Right cardiac atrium (tissue), 5 donors: ENCODE results near the gene ALPK1. TPM values are rescaled to one million over a fixed set of nuclear protein-coding genes. Genes with fewer than 3 reads are reported as not detected.
A peak's percentile ranks its signal among the peaks of the same experiment; 100 is the strongest.

ENCODE experiments used
- ATAC-seq, 2 donors: fragments of 200-7000 bp; cut with Tn5 transposase; one replicate each; pipeline versions ENCODE4 v1.8.0 to v1.9.1; 2020; ENCODE audit warnings: moderate library complexity in 2 of 2, mild to moderate bottlenecking in 1 of 2
- DNase-seq, 3 donors: peaks; one replicate each; pipeline ENCODE4 v3.0.0-alpha.2; 2020
- H3K27ac ChIP-seq: one replicate; pipeline ENCODE4 v1.5.1; 2013; ENCODE audit warnings: mild to moderate bottlenecking, low read length, control low read depth, moderate library complexity
- H3K27me3 ChIP-seq: one replicate; pipeline ENCODE4 v1.6.1; 2013; ENCODE audit not compliant: control insufficient read depth, insufficient read depth
- H3K4me1 ChIP-seq: one replicate; pipeline ENCODE4 v1.6.1; 2013; ENCODE audit warnings: low read length; ENCODE audit not compliant: control insufficient read depth, insufficient read depth
- H3K4me3 ChIP-seq: one replicate; pipeline ENCODE4 v1.5.1; 2013; ENCODE audit warnings: low read length, control low read depth
- H3K9me3 ChIP-seq: one replicate; pipeline ENCODE4 v1.6.1; 2013; ENCODE audit warnings: low read length; ENCODE audit not compliant: control insufficient read depth
- WGBS: extraction: QIAGEN DNeasy Blood & Tissue Kit; methylation state at CpG from one replicate; pipeline ENCODE4 v1.1.7; 2013; 5-methylcytosine and 5-hydroxymethylcytosine counted together
- intact Hi-C, 4 donors: fragments of 100-400 bp; cut with DNase I; formaldehyde crosslinking; loops; one replicate each; pipeline versions ENCODE4 v1.11.0 to v1.14.0; 2022 to 2023
- polyA plus RNA-seq: library from polyadenylated mRNA; stranded (reverse); fragments of 200-250 nt; gene quantifications from one replicate; pipeline ENCODE4 v1.2.3, GENCODE V29; 2013
- total RNA-seq, 4 donors: library from RNA; stranded (reverse); fragmentation: NEBNext Ultra II Directional; extraction: Animal tissue kit (Norgen Biotek cat#: 25700); gene quantifications; one replicate each; pipeline ENCODE4 v1.2.1, GENCODE V29; 2021
- donor health status: healthy with polysubstance abuse.
- donor health status: DM: no; HTN: yes; CAD: no.
- donor health status: DM: no; HTN: no; CAD: no.
- donor health status: DM: no; HTN: yes; CAD: no; lungs with severe emphysema.
- donor health status: DM: yes; HTN: yes; CAD: no.

ALPK1 gene
- total and polyA plus RNA-seq, 5 donors, result 2.6 to 8.9 (median 7.9) TPM

DNA sequence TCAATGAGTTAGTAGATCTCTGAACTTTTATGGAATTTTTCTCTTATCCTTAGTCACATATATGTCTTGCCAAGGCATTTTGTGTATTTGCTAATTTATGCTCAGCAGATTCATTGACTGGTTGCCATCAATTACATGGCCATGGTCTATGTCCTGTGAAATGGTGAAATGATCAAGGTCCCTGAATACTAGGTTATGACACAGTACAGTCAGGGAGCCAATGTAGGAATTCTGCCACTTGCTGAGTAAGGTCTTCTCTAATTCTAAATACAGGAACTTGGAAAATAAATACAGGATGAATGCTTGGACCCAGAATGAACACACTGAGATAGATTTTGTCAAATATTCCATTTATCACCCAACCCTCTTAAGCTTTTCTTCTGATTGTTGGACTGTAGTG is 35.2 kb downstream of the ALPK1 start:
- Histone ChIP-seq H3K27ac (no peak overlapping the region), H3K4me3 (no peak overlapping the region), H3K4me1 (no peaks in the 10 kb centered on the region), H3K27me3 (no peaks in the 10 kb centered on the region), H3K9me3 (no peaks in the 10 kb centered on the region)
- intact Hi-C loops, result loop anchor here in 2 of 4 donors (5.0 to 10.0 kb wide), 3 partner anchors 185 to 270 kb away; partner anchors contain the start of gene NEUROG2 (in 1 of the 2)
- ATAC-seq, result no peak
- DNase-seq, result no peak

DNA sequence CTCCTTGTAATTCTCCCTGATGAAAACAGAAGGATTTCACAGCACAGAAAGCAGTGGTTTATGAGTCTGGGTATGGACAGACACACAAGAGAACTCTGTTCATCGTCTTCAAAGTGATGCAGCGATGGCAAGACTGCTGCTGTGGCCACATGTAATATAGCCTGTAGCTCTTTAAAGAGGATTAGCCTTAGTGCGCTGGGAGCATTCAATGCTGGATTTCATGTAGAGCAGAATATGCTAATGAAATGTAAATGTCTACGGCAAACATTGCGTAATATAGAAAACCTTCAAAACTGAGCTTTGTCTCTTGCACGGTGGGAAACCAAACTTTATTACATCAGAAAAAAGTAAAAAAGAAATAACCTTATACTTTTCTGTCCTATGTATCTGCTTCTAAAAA is 42.9 kb downstream of the ALPK1 start:
- Histone ChIP-seq H3K27me3 (no peaks in the 10 kb centered on the region), H3K9me3 (no peaks in the 10 kb centered on the region), H3K27ac (no peak overlapping the region), H3K4me1 (no peaks in the 10 kb centered on the region), H3K4me3 (no peak overlapping the region)
- no peak for ATAC-seq
- DNase-seq, result no peak
- 86% methylated on average over 6 of the region's 6 CpGs for WGBS
- intact Hi-C loops, result no loop called here

DNA sequence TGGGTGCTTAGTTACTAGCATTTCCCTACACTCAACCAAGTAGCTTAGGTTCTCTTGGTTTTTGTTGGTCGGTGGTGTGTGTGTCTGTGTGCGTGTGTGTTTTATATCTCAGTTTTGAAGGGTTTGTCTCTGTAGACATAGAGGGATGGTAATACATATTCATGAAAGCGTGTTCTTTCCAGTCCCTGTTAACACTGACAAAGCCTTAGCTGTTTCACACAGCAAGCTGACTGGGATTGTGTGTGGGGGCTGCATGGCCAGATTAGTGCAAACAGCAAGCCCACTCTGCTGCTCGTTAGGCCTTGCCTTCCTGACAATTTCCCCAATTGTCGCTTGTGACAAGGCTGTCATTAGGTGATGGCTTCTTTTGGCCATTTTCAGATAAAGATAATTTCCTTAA is 43.9 kb downstream of the ALPK1 start:
- intact Hi-C loops, result no loop called here
- WGBS, result 85% methylated on average over 5 of the region's 5 CpGs
- H3K27ac ChIP-seq, result no peak overlapping the region
- DNase-seq (no peak), ATAC-seq (no peak)
- no peaks in the 10 kb centered on the region for H3K9me3 ChIP-seq
- no peak overlapping the region for H3K4me3 ChIP-seq
- H3K27me3 ChIP-seq, result no peaks in the 10 kb centered on the region
- no peaks in the 10 kb centered on the region for H3K4me1 ChIP-seq

DNA sequence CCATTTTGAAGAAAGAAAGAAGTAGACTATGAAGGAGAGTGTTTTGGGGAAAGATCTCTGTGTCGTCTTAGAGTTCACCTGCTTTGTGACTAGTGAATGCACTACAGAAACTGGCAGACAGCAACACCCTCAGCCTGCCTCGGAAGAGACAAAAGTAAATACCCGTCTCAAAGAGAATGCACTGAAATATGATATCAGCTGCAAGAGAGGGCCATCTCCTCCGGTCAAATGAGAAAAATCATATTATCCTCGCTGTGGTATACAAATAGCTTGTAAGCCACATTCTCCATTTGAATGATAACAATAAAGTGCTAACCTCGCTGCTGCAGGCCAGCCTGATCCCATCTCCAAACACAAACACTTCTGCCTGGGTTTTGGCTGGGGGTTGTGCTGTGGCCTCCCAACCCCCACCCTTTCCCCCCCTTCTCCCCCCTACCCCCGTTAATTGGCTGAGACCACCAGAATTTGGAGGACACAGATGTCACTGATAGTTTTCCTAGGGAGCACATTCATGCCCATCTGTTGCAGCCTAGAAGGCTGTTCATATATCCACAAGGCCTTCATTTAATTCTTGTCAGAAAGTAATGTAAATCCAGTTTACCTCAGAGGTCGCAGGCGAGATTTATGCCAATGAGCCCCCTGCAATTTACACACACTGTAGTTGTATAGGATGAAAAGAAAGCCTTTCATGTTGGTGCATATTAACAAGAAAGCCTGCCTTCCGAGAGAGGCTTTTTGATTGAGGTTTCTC is 46.3 kb downstream of the ALPK1 start:
- ATAC-seq (no peak), DNase-seq (no peak)
- H3K27me3 ChIP-seq, result no peaks in the 10 kb centered on the region
- no peaks in the 10 kb centered on the region for H3K9me3 ChIP-seq
- H3K4me3 ChIP-seq, result no peak overlapping the region
- H3K4me1 ChIP-seq, result no peaks in the 10 kb centered on the region
- intact Hi-C loops, result no loop called here
- 66% methylated on average over 10 of the region's 10 CpGs for WGBS
- no peak overlapping the region for H3K27ac ChIP-seq

DNA sequence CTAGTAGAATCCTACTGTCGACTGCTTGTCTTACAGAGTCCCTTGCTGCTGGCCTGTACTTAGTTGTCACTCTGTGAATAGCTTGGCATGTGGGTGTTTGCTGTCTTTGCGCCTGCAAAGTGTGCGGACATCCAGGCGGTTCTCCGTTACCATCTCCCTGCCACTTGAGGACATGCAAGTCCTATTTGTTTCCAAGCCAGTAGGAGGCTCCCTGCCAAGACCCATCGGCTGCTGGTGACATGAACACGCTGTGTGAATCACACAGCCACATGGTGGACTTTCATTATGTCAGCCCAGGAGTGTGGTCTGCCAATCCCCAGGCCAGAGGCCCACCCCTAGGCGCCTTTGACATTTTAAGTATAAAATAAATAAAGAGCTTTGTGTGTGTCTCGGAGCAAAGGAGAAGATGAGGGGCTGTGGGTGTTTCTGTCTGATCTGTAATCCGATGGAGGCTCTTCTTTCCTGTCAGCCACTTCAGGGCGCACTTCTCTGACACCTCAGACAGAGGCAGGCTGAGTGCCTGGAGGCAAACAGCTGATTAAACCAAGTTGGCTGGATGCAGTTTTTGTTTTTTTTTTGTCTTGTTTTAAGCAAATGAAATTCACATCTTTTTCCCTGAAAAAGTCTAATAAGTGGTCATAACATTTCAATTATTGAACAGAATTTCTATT is 51.5 kb downstream of the ALPK1 start:
- Histone ChIP-seq H3K4me1 (no peaks in the 10 kb centered on the region), H3K9me3 (no peaks in the 10 kb centered on the region), H3K27me3 (no peaks in the 10 kb centered on the region), H3K27ac (peak overlapping the region; percentile 62), H3K4me3 (peak overlapping the region; percentile 13)
- peak; percentile 97 to 98 for ATAC-seq
- peak; percentile 87 to 91 (median 89) for DNase-seq
- intact Hi-C loops, result no loop called here
- WGBS, result 30% methylated on average over 11 of the region's 11 CpGs

DNA sequence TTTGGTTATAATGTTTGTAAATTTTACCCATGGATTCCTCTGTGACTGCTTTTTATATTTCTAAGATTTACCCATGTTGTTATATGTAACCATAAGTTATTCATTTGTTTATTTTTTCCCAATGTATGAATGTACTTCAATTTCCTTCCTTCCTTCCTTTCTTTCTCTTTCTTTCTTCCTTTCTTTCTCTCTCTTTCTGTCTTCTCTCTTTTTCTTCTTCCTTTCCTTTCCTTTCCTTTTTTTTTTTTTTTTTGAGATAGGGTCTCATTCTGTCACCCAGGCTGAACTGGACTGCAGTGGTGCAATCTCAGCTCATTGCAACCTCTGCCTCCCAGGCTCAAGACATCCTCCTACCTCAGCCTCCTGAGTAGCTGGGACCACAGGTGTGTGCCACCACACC is 55.6 kb downstream of the ALPK1 start:
- Histone ChIP-seq H3K27me3 (no peaks in the 10 kb centered on the region), H3K4me3 (no peak overlapping the region), H3K9me3 (no peaks in the 10 kb centered on the region), H3K27ac (no peak overlapping the region), H3K4me1 (no peaks in the 10 kb centered on the region)
- no peak for DNase-seq
- no peak for ATAC-seq
- intact Hi-C loops, result no loop called here

DNA sequence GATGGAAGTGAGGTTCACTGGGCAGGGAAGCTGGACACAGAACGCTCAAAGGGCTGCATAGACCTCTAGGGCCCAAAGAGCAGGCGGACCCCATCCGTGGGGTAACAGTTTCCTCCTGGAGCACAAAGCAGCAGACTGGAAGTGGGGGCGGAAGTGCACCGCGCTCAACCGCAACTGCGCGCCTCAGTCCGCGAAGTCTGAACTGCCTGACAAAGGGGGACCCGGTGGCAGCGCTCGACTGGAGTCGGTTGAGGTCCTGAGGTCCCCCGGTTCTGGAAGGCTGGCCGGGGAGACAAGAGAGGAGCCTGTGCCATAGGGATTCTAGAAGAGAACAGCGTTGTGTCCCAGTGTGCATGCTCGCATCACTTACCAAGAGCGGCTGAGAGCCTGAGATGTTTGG is 58.5 kb downstream of the ALPK1 start:
- DNase-seq (peak in 1 of 3 donors; percentile 63), ATAC-seq (no peak)
- intact Hi-C loops, result no loop called here
- WGBS, result 97% methylated on average over 20 of the region's 20 CpGs
- Histone ChIP-seq H3K4me1 (no peaks in the 10 kb centered on the region), H3K9me3 (no peaks in the 10 kb centered on the region), H3K27me3 (no peaks in the 10 kb centered on the region), H3K27ac (no peak overlapping the region), H3K4me3 (no peak overlapping the region)

DNA sequence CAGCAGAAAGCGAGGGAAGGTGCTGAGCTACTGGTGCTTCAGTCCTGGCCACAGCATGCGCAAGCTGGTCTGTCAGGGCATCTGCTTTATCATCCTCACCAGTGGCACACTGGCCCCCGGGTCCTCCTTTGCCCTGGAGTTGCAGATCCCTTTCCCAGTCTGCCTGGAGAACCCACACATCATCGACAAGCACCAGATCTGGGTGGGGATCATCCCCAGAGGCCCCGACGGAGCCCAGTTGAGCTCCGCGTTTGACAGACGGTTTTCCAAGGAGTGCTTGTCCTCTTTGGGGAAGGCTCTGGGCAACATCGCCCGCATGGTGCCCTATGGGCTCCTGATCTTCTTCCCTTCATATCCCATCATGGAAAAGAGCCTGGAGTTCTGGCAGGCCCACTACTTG is 60.3 kb downstream of the ALPK1 start:
- no peaks in the 10 kb centered on the region for H3K4me1 ChIP-seq

DNA sequence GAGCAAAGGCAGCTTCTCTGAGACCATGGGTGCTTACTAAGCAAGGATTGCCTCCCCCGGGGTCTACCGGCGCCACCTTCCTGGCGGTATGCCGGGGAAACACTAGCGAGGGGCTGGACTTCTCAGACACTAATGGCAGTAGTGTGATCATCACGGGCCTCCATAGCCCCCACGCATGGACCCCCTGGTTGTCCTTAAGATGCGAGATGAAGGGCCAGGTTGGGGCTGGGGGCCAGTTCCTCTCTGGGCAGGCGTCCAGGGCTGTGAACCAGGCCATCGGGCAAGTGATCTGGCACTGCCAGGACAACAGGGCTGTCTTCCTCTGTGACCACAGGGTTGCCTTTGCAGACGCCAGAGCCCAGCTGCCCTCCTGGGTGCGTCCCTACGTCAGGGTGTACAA is 60.7 kb downstream of the ALPK1 start:
- WGBS, result 93% methylated on average over 14 of the region's 14 CpGs
- Histone ChIP-seq H3K27ac (no peak overlapping the region), H3K4me3 (no peak overlapping the region), H3K27me3 (no peaks in the 10 kb centered on the region), H3K4me1 (no peaks in the 10 kb centered on the region), H3K9me3 (no peaks in the 10 kb centered on the region)
- DNase-seq, result peak in 1 of 3 donors; percentile 28
- intact Hi-C loops, result no loop called here
- ATAC-seq, result no peak

More for the DNA sequence above, 60.3 kb downstream of the ALPK1 start:
- H3K9me3 ChIP-seq, result no peaks in the 10 kb centered on the region
- H3K4me3 ChIP-seq, result no peak overlapping the region
- 98% methylated on average over 11 of the region's 11 CpGs for WGBS
- no peaks in the 10 kb centered on the region for H3K27me3 ChIP-seq
- intact Hi-C loops, result no loop called here
- H3K27ac ChIP-seq, result no peak overlapping the region
- ATAC-seq, result no peak
- no peak for DNase-seq

DNA sequence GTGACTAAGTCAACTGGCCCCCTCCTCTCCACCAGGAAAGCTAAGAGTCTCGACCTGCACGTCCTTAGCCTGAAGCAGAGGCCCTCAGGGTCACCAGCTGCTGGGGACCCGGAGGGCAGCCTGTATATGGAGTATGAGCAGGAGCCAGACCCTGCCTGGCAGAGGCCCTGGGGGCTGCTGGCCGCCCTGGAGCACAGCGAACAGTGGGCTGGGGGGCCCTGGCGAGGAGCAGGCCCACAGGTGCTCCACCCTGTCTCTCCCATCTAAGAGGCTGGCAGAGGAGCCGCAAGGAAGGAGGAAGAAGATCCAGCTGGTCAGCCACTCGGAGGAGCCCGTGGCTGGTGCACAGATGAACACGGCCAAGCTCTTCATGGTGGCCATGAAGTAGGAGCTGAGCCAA is 61.2 kb downstream of the ALPK1 start:
- intact Hi-C loops, result no loop called here
- WGBS, result 97% methylated on average over 10 of the region's 10 CpGs
- ATAC-seq, result peak in 1 of 2 donors; percentile 18

DNA sequence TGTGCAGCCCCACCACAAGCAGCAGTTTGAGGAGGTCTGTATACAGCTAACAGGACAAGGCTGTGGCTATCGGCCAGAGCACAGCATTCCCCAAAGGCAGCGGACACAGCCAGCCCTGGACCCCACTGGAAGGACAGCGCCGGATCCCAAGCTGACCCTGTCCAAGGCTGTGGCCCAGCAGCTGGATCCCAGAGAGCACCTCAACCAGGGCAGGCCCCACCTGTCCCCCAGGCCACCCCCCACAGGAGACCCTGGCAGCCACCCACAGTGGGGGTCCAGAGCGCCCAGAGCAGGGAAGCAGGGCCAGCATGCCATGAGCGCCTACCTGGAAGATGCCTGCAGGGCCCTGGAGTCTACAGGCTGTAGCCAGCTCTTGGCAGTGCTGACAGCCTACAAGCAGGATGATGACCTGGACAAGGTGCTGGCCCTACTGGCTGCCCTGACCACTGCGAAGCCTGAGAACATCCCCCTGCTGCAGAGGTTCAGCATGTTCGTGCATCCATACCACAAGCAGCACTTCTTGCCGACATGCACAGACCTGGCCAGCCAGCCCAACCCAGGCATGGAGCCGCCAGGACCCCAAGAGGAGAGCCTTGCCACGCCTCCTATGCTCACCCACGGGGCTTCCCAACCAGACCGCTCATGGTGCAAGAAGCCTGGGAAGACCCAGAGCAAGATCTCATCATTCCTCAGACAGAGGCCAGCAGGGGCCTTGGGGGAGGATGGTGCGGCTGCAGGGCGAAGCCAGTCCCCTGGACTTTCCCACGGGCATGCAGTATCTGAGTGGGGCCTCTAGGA is 62.0 kb downstream of the ALPK1 start:
- intact Hi-C loops, result no loop called here
- ATAC-seq, result peak in 1 of 2 donors; percentile 14
- no peaks in the 10 kb centered on the region for H3K4me1 ChIP-seq
- peak in 1 of 3 donors; percentile 43 for DNase-seq
- no peak overlapping the region for H3K4me3 ChIP-seq
- H3K27ac ChIP-seq, result no peak overlapping the region
- H3K9me3 ChIP-seq, result no peaks in the 10 kb centered on the region
- 96% methylated on average over 16 of the region's 16 CpGs for WGBS
- no peaks in the 10 kb centered on the region for H3K27me3 ChIP-seq

More for the DNA sequence above, 61.2 kb downstream of the ALPK1 start:
- no peaks in the 10 kb centered on the region for H3K9me3 ChIP-seq
- no peak for DNase-seq
- no peaks in the 10 kb centered on the region for H3K27me3 ChIP-seq
- H3K27ac ChIP-seq, result no peak overlapping the region
- H3K4me1 ChIP-seq, result no peaks in the 10 kb centered on the region
- H3K4me3 ChIP-seq, result no peak overlapping the region
